GM19397 (cell line): ENCODE results near the gene JPT2.

Experiments used
- ATAC-seq: cut with Tn5 transposase; IDR thresholded peaks from one replicate; pipeline ENCODE4 v1.9.1; 2021; ENCODE audit warnings: mild to moderate bottlenecking, moderate library complexity; ENCODE audit not compliant: unreplicated experiment

Gene JPT2

GRCh38 chr16:1677942-1678499, at the start of gene JPT2:
TSS of gene JPT2 (plus strand) at chr16:1678279. CDS start at chr16:1678313, 34 bp downstream.
- peak; percentile 92 for ATAC-seq

GRCh38 chr16:1630450-1631213, 47.4 kb upstream of the JPT2 start:
- no peak for ATAC-seq

- no peak for ATAC-seq
These were observed 46.8 kb upstream of the JPT2 start for GRCh38 chr16:1631230-1631629.

GRCh38 chr16:1631931-1632637, 46.0 kb upstream of the JPT2 start:
- ATAC-seq = no peak

GRCh38 chr16:1632638-1632970, 45.5 kb upstream of the JPT2 start:
- no peak for ATAC-seq

- no peak for ATAC-seq
These were observed 44.8 kb upstream of the JPT2 start for GRCh38 chr16:1633310-1633709.

GRCh38 chr16:1634541-1634940, 43.5 kb upstream of the JPT2 start:
- no peak for ATAC-seq

GRCh38 chr16:1635070-1635469, 43.0 kb upstream of the JPT2 start:
- no peak for ATAC-seq

GRCh38 chr16:1637526-1637925, 40.6 kb upstream of the JPT2 start:
- no peak for ATAC-seq

- no peak for ATAC-seq
These were observed 39.3 kb upstream of the JPT2 start for GRCh38 chr16:1638757-1639156.

- no peak for ATAC-seq
These were observed 38.8 kb upstream of the JPT2 start for GRCh38 chr16:1639282-1639681.

- no peak for ATAC-seq
These were observed 38.2 kb upstream of the JPT2 start for GRCh38 chr16:1639860-1640259.

GRCh38 chr16:1640261-1640941, 37.7 kb upstream of the JPT2 start:
- no peak for ATAC-seq

GRCh38 chr16:1641261-1641660, 36.8 kb upstream of the JPT2 start:
- ATAC-seq = no peak

GRCh38 chr16:1642148-1642547, 35.9 kb upstream of the JPT2 start:
- ATAC-seq = no peak

- ATAC-seq = no peak
These were observed 35.3 kb upstream of the JPT2 start for GRCh38 chr16:1642753-1643152.

- ATAC-seq = no peak
These were observed 34.6 kb upstream of the JPT2 start for GRCh38 chr16:1643521-1643920.

- no peak for ATAC-seq
These were observed 32.1 kb upstream of the JPT2 start for GRCh38 chr16:1645914-1646525.

GRCh38 chr16:1647856-1648255, 30.2 kb upstream of the JPT2 start:
- no peak for ATAC-seq

- ATAC-seq = no peak
These were observed 27.9 kb upstream of the JPT2 start for GRCh38 chr16:1650131-1650530.
